IPS-15b (cell line): ENCODE results near the gene PSME3IP1.
"Not testable (repeated sequence)": the region's sequence is repeated elsewhere in the genome, so short reads cannot be mapped to it uniquely, and the experiment has no call there.

Experiments used
- H3K27me3 ChIP-seq: one replicate; pipeline ENCODE4 v1.6.1; 2013; ENCODE audit warnings: low read length; ENCODE audit not compliant: control insufficient read depth, insufficient read depth
- H3K36me3 ChIP-seq: one replicate; pipeline ENCODE4 v1.6.1; 2013; ENCODE audit warnings: low read length; ENCODE audit not compliant: control insufficient read depth, insufficient read depth
- H3K4me1 ChIP-seq: one replicate; pipeline ENCODE4 v1.6.1; 2013; ENCODE audit warnings: mild to moderate bottlenecking, low read length; ENCODE audit not compliant: control insufficient read depth, insufficient read depth
- H3K4me3 ChIP-seq: one replicate; pipeline ENCODE4 v1.5.1; 2013; ENCODE audit warnings: low read depth, low read length
- H3K9ac ChIP-seq: one replicate; pipeline ENCODE4 v1.6.1; 2013; ENCODE audit warnings: low read depth, mild to moderate bottlenecking, low read length
- H3K9me3 ChIP-seq: one replicate; pipeline ENCODE4 v1.6.1; 2013; ENCODE audit warnings: mild to moderate bottlenecking, low read length; ENCODE audit not compliant: control insufficient read depth, insufficient read depth

PSME3IP1 gene

DNA sequence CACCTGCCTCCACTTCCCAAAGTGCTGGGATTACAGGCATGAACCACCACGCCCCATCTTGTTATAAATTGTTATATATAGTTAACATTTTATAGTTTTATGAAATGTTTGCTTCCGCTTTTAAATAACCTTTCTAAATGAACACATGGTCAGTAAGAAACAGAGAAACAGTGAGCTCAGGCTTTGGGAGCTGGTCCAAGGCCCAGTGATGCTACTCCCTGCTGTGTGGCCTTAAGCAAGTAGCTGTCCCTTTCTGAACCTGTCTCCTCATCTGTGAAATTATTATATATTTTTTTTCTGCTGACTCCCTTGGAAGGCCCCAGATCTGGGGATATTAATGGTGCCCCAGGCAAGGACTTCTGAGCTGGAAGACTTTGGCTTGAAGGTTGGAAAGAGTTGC is 74.4 kb downstream of the PSME3IP1 start:
- H3K27me3 ChIP-seq = no peaks in the 10 kb centered on the region
- no peaks in the 10 kb centered on the region for H3K4me1 ChIP-seq
- H3K36me3 ChIP-seq = no peaks in the 10 kb centered on the region
- H3K4me3 ChIP-seq = no peak overlapping the region
- no peak overlapping the region for H3K9ac ChIP-seq
- H3K9me3 ChIP-seq = no peaks in the 10 kb centered on the region

DNA sequence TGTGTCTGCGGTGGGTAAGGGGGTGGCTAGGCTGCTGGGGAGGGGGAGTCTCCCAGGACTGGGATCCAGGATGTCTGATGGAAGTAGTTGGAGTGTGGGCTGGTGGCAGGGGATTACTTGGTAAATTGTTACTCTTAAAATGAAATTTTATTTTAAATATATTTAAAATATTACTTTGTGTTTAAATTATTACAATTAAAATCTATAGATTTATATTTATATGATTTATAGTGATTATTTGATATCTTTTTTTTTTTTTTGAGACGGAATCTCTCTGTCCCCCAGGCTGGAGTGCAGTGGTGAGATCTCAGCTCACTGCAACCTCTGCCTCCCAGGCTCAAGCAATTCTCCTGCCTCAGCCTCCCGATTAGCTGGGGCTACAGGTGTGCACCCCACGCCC is 74.9 kb downstream of the PSME3IP1 start:
- H3K36me3 ChIP-seq = no peaks in the 10 kb centered on the region
- no peaks in the 10 kb centered on the region for H3K27me3 ChIP-seq
- no peaks in the 10 kb centered on the region for H3K4me1 ChIP-seq
- no peak overlapping the region for H3K9ac ChIP-seq
- H3K9me3 ChIP-seq = no peaks in the 10 kb centered on the region
- H3K4me3 ChIP-seq = no peak overlapping the region

DNA sequence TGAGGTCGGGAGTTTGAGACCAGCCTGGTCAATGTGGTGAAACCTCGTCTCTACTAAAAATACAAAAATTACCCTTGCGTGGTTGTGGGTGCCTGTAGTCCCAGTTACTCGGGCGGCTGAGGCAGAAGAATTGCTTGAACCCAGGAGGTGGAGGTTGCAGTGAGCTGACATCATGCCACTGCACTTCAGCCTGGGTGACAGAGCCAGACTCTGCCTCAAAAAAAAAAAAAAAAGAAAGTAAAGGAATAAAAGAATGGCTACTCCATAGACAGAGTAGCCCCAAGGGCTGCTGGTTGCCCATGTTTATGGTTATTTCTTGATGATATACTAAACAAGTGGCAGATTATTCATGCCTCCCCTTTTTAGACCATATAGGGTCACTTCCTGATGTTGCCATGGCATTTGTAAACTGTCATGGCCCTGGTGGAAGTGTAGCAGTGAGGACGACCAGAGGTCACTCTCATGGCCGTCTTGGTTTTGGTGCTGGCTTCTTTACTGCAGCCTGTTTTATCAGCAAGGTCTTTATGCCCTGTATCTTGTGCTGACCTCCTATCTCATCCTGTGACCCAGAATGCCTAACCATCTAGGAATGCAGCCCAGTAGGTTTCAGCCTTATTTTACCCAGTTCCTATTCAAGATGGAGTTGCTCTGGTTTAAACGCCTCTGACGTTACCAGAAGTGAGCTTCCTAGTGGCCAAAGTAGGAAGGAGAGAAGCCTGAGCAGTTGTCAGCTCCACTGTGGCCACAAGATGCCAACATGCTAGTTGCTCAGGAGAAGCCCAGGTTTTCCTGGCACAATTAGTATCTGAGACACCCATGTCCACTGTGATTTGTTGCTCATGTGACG is 76.4 kb downstream of the PSME3IP1 start:
- not testable (repeated sequence) for H3K27me3 ChIP-seq, H3K9ac ChIP-seq, H3K36me3 ChIP-seq, H3K4me1 ChIP-seq, H3K4me3 ChIP-seq, H3K9me3 ChIP-seq

DNA sequence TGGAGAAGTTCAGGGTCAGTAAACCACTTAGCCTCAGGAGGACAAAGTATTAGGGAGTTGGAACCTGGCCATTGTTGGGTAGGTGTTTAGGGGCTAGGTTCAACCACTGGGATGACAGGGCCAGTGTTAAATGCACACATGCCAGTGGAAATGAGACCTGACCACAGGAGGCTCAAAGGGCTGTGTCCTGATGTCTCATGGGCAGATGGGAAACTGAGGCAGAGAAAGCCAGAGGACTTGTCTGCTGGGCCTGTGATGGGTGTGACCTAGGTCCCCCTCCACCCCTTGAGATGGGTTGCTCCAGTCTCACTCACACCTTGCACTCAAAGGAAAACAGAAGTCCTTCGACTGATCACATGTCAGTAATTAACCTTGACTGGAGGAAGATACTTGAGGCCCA is 77.4 kb downstream of the PSME3IP1 start:
- H3K27me3 ChIP-seq = no peaks in the 10 kb centered on the region
- H3K4me3 ChIP-seq = no peak overlapping the region
- no peaks in the 10 kb centered on the region for H3K36me3 ChIP-seq
- H3K9me3 ChIP-seq = no peaks in the 10 kb centered on the region
- H3K4me1 ChIP-seq = peaks cover 3% of the 10 kb centered on the region
- H3K9ac ChIP-seq = no peak overlapping the region

GRCh38 chr16:57107321-57107922 is 78.4 kb downstream of the PSME3IP1 start:
- no peaks in the 10 kb centered on the region for H3K36me3 ChIP-seq
- no peaks in the 10 kb centered on the region for H3K9me3 ChIP-seq
- no peak overlapping the region for H3K9ac ChIP-seq
- H3K27me3 ChIP-seq = no peaks in the 10 kb centered on the region
- peaks cover 4% of the 10 kb centered on the region for H3K4me1 ChIP-seq
- no peak overlapping the region for H3K4me3 ChIP-seq

DNA sequence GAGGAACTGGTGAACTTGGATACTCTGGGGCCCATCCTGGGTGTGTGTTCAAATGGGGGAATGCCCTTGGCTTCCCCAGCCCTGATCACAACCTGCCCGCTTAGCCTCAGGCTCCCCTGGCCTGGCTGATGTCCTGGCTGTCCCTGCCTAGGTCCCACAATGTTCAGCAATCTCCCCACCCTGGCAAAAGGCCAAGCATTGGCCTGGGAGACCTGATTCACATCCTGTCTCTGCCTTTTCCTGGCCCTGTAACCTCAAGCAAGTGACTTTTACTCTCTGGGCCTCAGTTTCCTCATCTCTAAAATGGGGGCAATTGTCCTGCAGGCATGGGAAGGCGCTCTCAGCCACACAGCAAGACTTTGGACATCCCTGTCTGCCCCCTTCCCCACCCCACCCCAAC is 79.1 kb downstream of the PSME3IP1 start:
- Histone ChIP-seq H3K27me3 (no peaks in the 10 kb centered on the region), H3K4me1 (peaks cover 4% of the 10 kb centered on the region), H3K36me3 (no peaks in the 10 kb centered on the region), H3K9ac (no peak overlapping the region), H3K4me3 (no peak overlapping the region), H3K9me3 (no peaks in the 10 kb centered on the region)

GRCh38 chr16:57105184-57105583 is 80.7 kb downstream of the PSME3IP1 start:
- H3K9me3 ChIP-seq = no peaks in the 10 kb centered on the region
- H3K36me3 ChIP-seq = no peaks in the 10 kb centered on the region
- no peak overlapping the region for H3K4me3 ChIP-seq
- no peaks in the 10 kb centered on the region for H3K27me3 ChIP-seq
- peaks cover 4% of the 10 kb centered on the region for H3K4me1 ChIP-seq
- no peak overlapping the region for H3K9ac ChIP-seq

GRCh38 chr16:57104706-57105105 is 81.1 kb downstream of the PSME3IP1 start:
- no peaks in the 10 kb centered on the region for H3K27me3 ChIP-seq
- no peak overlapping the region for H3K9ac ChIP-seq
- H3K36me3 ChIP-seq = no peaks in the 10 kb centered on the region
- peaks cover 4% of the 10 kb centered on the region for H3K4me1 ChIP-seq
- no peaks in the 10 kb centered on the region for H3K9me3 ChIP-seq
- no peak overlapping the region for H3K4me3 ChIP-seq

- H3K9me3 ChIP-seq = no peaks in the 10 kb centered on the region
- H3K27me3 ChIP-seq = no peaks in the 10 kb centered on the region
- peaks cover 4% of the 10 kb centered on the region for H3K4me1 ChIP-seq
- H3K36me3 ChIP-seq = no peaks in the 10 kb centered on the region
- H3K4me3 ChIP-seq = no peak overlapping the region
- H3K9ac ChIP-seq = no peak overlapping the region
These were observed 82.7 kb downstream of the PSME3IP1 start for GRCh38 chr16:57102888-57103851.
